ENCODE data around the gene PHF14.

DNA sequence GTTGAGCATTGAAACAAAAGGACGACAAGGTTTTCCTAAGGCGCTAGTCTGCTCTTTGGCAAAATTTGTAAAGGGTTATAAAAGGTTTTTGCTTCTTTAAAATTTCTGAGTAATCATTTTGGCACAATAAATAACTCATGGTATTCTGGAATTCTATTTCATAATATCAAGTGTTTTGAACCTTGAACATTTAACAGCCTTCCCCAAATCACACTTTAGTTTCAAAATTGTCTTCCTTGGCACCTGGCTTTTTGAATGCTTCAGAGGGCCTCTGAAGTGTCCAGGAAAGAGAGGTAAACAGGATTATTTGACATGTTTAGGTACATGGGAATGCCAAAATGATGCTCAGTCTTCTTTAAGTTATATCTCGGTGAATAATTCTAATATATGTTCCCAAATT lies 220.8 kb downstream of the PHF14 start:
- TF ChIP-seq EZH2 (IDR thresholded peaks at IDR 0.05; ENCODE audit: insufficient read depth, poor library complexity, severe bottlenecking) (no peak), EZH2phosphoT487 (IDR thresholded peaks at IDR 0.05; ENCODE audit: insufficient read depth, low read depth) (no peak)

Measured in GM23248 (cell line).